ENCODE results near the gene SMDT1.

GRCh38 chr22:42072606-42073330 lies 6.7 kb upstream of the SMDT1 start:
- TF ChIP-seq CTCF (conservative IDR thresholded peaks at IDR 0.05; ENCODE audit: low read depth, low read length): no peak
- no peak for TF ChIP-seq EZH2 (IDR thresholded peaks at IDR 0.05; ENCODE audit: low read length, unreplicated experiment)

All from PC-3 (cell line).